IPS-20b (cell line): ENCODE measurements around the gene WDR5.

Source experiments
- H3K27ac ChIP-seq: one replicate; pipeline ENCODE4 v1.5.1; 2013; ENCODE audit warnings: low read length
- H3K27me3 ChIP-seq: 2 replicates; pipeline ENCODE4 v1.6.1; 2013; ENCODE audit warnings: mild to moderate bottlenecking, low read length, inconsistent platforms; ENCODE audit not compliant: insufficient read depth
- H3K36me3 ChIP-seq: 2 replicates; pipeline ENCODE4 v1.6.1; 2013; ENCODE audit warnings: low read depth, mild to moderate bottlenecking, inconsistent platforms, low read length, moderate library complexity; ENCODE audit not compliant: insufficient read depth
- H3K4me1 ChIP-seq: 2 replicates; pipeline ENCODE4 v1.6.1; 2013; ENCODE audit warnings: mild to moderate bottlenecking, control low read depth, inconsistent platforms, low read length, moderate library complexity; ENCODE audit not compliant: insufficient read depth
- H3K4me3 ChIP-seq: 2 replicates; pipeline ENCODE4 v1.5.1; 2013; ENCODE audit warnings: mild to moderate bottlenecking, low read length, inconsistent platforms
- H3K9ac ChIP-seq: 2 replicates; pipeline ENCODE4 v1.6.1; 2013; ENCODE audit warnings: low read depth, mild to moderate bottlenecking, inconsistent platforms, low read length, moderate library complexity
- H3K9me3 ChIP-seq: 2 replicates; pipeline ENCODE4 v1.6.1; 2013; ENCODE audit warnings: mild to moderate bottlenecking, low read depth, low read length, inconsistent platforms; ENCODE audit not compliant: insufficient read depth

The WDR5 gene

DNA sequence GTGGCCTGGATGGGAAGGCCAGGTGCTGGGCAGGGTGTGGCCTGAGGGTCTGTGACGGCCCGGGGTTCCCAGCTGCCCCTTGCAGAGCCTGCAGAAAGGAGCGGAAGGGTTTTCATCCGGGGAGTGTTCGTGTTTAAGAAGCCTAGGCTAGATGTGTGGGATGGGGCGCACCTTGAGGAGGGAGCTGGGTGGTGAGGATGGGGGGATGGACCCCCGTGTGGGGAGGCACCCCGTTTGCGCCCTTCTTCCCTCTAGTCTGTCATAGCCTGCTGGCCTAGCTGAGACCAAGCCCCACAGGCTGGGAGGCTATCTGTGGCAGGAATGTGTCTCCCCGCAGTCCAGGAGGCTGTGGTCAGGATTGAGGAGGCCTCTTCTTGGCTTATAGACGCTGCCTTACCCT is 16.6 kb downstream of the WDR5 start:
- no peak overlapping the region for H3K9ac ChIP-seq
- H3K36me3 ChIP-seq = peaks cover 97% of the 10 kb centered on the region
- H3K4me1 ChIP-seq = no peaks in the 10 kb centered on the region
- H3K27me3 ChIP-seq = no peaks in the 10 kb centered on the region
- no peaks in the 10 kb centered on the region for H3K9me3 ChIP-seq
- H3K27ac ChIP-seq = no peak overlapping the region
- no peak overlapping the region for H3K4me3 ChIP-seq

GRCh38 chr9:134153450-134153849 is 17.6 kb downstream of the WDR5 start:
- H3K9me3 ChIP-seq = no peaks in the 10 kb centered on the region
- H3K27me3 ChIP-seq = no peaks in the 10 kb centered on the region
- H3K4me3 ChIP-seq = no peak overlapping the region
- H3K27ac ChIP-seq = no peak overlapping the region
- H3K36me3 ChIP-seq = peaks cover 98% of the 10 kb centered on the region
- no peaks in the 10 kb centered on the region for H3K4me1 ChIP-seq
- H3K9ac ChIP-seq = no peak overlapping the region

GRCh38 chr9:134154262-134154701 is 18.4 kb downstream of the WDR5 start:
- no peak overlapping the region for H3K27ac ChIP-seq
- H3K9me3 ChIP-seq = no peaks in the 10 kb centered on the region
- no peaks in the 10 kb centered on the region for H3K27me3 ChIP-seq
- H3K4me3 ChIP-seq = no peak overlapping the region
- no peaks in the 10 kb centered on the region for H3K4me1 ChIP-seq
- H3K9ac ChIP-seq = no peak overlapping the region
- peaks cover 94% of the 10 kb centered on the region for H3K36me3 ChIP-seq

GRCh38 chr9:134155812-134156377 is 20.0 kb downstream of the WDR5 start:
- Histone ChIP-seq H3K9ac (no peak overlapping the region), H3K27me3 (no peaks in the 10 kb centered on the region), H3K27ac (no peak overlapping the region), H3K4me3 (no peak overlapping the region), H3K9me3 (no peaks in the 10 kb centered on the region), H3K36me3 (peaks cover 88% of the 10 kb centered on the region), H3K4me1 (no peaks in the 10 kb centered on the region)

- Histone ChIP-seq H3K9ac (no peak overlapping the region), H3K27ac (no peak overlapping the region), H3K9me3 (no peaks in the 10 kb centered on the region), H3K4me1 (no peaks in the 10 kb centered on the region), H3K36me3 (peaks cover 79% of the 10 kb centered on the region), H3K27me3 (no peaks in the 10 kb centered on the region), H3K4me3 (no peak overlapping the region)
Measured at GRCh38 chr9:134156564-134157377, 20.9 kb downstream of the WDR5 start.

DNA sequence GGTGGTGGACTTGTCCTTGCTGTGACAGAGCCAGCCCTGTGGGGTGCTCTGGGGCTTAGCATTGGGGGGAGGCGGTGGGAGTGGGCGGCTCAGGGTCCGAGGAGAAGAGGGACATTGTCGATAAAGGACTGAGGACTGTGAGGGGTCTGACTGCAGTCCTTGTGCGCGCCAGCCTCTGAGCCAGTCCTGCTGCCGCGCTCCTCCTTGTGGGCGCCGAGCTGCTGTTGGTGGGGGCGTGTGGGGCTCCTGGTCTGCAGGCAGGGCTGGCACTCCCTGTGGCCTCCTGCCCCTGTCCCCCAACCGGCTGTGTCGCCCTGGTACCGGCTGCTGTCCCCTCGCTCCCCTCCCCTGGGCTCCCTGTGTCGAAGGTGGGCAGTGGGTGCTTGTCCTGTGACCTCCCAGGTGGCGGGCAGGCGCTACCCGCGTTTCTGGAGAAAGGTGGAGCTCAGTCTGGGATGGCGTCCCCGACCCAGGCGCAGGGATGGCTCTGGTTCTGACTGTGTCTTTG is 21.6 kb downstream of the WDR5 start:
- Histone ChIP-seq H3K4me1 (no peaks in the 10 kb centered on the region), H3K27me3 (peaks cover 2% of the 10 kb centered on the region; the same call in 1 of the 2 replicates), H3K9ac (no peak overlapping the region)

GRCh38 chr9:134158242-134158641 is 22.4 kb downstream of the WDR5 start:
- Histone ChIP-seq H3K9ac (no peak overlapping the region), H3K27me3 (peaks cover 5% of the 10 kb centered on the region; the same call in 1 of the 2 replicates), H3K27ac (no peak overlapping the region), H3K4me3 (no peak overlapping the region), H3K4me1 (no peaks in the 10 kb centered on the region), H3K36me3 (peaks cover 65% of the 10 kb centered on the region), H3K9me3 (no peaks in the 10 kb centered on the region)

More for the DNA sequence above, 21.6 kb downstream of the WDR5 start:
- H3K27ac ChIP-seq = no peak overlapping the region
- H3K36me3 ChIP-seq = peaks cover 72% of the 10 kb centered on the region
- H3K9me3 ChIP-seq = no peaks in the 10 kb centered on the region
- no peak overlapping the region for H3K4me3 ChIP-seq

DNA sequence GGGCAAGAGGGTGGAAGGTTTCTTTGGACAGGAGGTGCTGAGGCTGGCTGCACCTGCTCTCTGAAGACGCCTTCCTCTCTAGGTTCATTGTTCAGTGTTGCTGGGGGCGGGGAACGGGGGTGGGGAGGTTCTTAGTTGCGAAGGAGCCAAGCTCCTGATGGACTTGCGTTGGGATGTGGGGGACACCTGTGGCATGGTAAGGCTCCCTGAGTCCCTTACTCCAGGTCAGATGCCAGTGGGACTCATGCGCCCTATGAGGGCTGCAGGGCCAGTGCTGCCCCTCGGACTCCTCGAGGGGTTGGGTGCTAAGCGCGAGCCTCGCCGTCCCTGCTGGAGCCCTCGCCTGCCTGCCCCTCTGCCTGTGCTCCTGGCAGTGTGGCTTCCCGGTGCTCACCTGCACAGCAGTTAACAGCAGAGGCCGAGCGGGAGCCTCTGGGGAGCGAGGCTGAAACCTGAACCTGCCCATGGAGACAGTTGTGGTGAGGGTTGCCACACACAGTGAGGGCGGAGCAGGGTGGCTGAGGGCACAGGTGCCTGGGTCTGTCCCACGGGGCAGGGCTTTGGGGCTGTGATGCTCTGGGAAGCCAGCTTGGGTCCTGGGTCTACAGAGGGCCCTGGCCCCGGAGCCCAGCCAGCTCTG is 23.0 kb downstream of the WDR5 start:
- H3K36me3 ChIP-seq = peaks cover 58% of the 10 kb centered on the region
- H3K4me3 ChIP-seq = no peak overlapping the region
- H3K9ac ChIP-seq = no peak overlapping the region
- H3K27ac ChIP-seq = no peak overlapping the region
- H3K9me3 ChIP-seq = no peaks in the 10 kb centered on the region
- H3K27me3 ChIP-seq = peaks cover 5% of the 10 kb centered on the region; the same call in 1 of the 2 replicates
- no peaks in the 10 kb centered on the region for H3K4me1 ChIP-seq

DNA sequence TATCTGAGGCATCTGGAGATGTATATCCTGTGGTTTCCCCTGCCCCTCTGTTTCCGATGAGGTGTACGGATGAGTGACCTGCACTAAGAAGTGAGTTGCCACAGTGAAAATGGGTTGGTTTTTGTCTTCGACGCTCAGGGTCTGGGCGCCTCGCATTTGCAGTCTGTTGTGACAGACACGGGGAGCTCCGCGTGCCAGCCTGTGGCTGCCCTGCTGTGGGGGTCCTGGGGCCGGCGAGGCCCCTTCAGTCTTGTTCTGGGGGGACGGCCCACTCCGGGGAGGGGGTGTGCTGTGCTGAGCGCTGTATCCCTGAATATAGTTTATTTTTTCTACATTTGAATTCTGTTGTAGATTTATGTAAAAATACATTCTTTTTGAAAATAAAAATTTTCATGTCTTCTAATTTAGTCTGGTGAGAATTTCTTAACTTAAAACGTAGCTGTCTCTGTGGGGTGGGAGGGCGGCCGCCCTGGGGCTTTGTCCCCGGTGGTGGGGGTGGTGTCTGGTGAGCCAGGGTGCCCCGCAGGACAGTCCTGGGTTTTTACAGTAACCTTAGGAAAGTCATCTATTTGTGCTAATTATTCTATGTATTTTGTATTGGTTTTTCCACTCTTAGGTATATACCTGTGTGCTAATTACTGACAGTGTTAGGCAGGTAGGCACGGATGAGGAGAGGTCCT is 23.8 kb downstream of the WDR5 start:
- Histone ChIP-seq H3K4me3 (no peak overlapping the region), H3K36me3 (peaks cover 51% of the 10 kb centered on the region), H3K9ac (no peak overlapping the region)

GRCh38 chr9:134161647-134162046 is 25.8 kb downstream of the WDR5 start:
- no peaks in the 10 kb centered on the region for H3K4me1 ChIP-seq
- peaks cover 32% of the 10 kb centered on the region for H3K36me3 ChIP-seq
- no peak overlapping the region for H3K27ac ChIP-seq
- H3K4me3 ChIP-seq = no peak overlapping the region
- H3K27me3 ChIP-seq = peaks cover 5% of the 10 kb centered on the region; the same call in 1 of the 2 replicates
- H3K9me3 ChIP-seq = no peaks in the 10 kb centered on the region
- H3K9ac ChIP-seq = no peak overlapping the region

More for the DNA sequence above, 23.8 kb downstream of the WDR5 start:
- H3K27me3 ChIP-seq = peaks cover 5% of the 10 kb centered on the region; the same call in 1 of the 2 replicates
- H3K27ac ChIP-seq = no peak overlapping the region
- H3K4me1 ChIP-seq = no peaks in the 10 kb centered on the region
- H3K9me3 ChIP-seq = no peaks in the 10 kb centered on the region

DNA sequence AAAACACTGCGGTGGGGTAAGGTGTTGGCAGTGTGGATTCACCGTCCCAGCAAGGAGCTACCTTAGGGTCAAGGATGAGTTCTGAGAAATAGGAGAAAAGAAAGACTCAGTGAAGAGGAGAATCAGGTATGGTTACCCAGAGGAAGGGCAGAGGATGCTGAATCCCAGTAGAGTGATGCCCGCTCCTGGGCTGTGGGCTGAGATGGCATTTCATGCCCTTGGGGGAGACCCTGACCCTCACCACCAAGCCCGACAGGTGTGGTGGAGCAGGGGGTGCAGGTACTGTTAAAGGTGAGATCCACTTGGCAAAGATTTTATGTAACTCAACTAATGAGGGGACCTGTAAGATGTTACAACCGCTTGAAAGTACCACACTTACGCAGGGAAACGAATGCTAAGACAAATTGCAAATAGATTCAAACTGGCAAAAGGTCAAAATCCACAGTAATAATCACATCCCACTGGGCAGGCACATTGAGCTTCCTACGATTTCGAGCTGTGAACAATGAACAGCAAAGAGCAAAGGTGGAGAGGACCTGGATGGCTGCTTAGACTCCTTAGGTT is 26.4 kb downstream of the WDR5 start:
- Histone ChIP-seq H3K4me3 (no peak overlapping the region), H3K27me3 (peaks cover 5% of the 10 kb centered on the region; the same call in 1 of the 2 replicates), H3K9ac (no peak overlapping the region), H3K36me3 (peaks cover 25% of the 10 kb centered on the region), H3K9me3 (no peaks in the 10 kb centered on the region), H3K4me1 (no peaks in the 10 kb centered on the region), H3K27ac (no peak overlapping the region)
